GM19397 (cell line): ENCODE results near the gene ADCY4.
"Not testable (repeated sequence)": the region's sequence is repeated elsewhere in the genome, so short reads cannot be mapped to it uniquely, and the experiment has no call there.

Experiments
- ATAC-seq: cut with Tn5 transposase; IDR thresholded peaks from one replicate; pipeline ENCODE4 v1.9.1; 2021; ENCODE audit warnings: mild to moderate bottlenecking, moderate library complexity; ENCODE audit not compliant: unreplicated experiment

ADCY4 gene

GRCh38 chr14:24340606-24341005, 5.7 kb upstream of the ADCY4 start:
- no peak for ATAC-seq

GRCh38 chr14:24339284-24340151, 4.6 kb upstream of the ADCY4 start, which contains the start of gene RIPK3:
TSS of gene RIPK3 (minus strand) at chr14:24339991. CDS start at chr14:24339826, 165 bp downstream.
- peak; percentile 84 for ATAC-seq

GRCh38 chr14:24338843-24339242, 4.0 kb upstream of the ADCY4 start:
- no peak for ATAC-seq

- ATAC-seq: no peak
These were observed 2.9 kb upstream of the ADCY4 start for GRCh38 chr14:24337824-24338175.

- no peak for ATAC-seq
These were observed 2.4 kb upstream of the ADCY4 start for GRCh38 chr14:24337144-24337823.

- ATAC-seq: no peak
These were observed 745 bp upstream of the ADCY4 start for GRCh38 chr14:24335461-24336171.

GRCh38 chr14:24332268-24332993, 2.4 kb downstream of the ADCY4 start:
- ATAC-seq: peak; percentile 84

GRCh38 chr14:24331731-24332267, 3.1 kb downstream of the ADCY4 start:
- ATAC-seq: no peak

GRCh38 chr14:24330973-24331674, 3.7 kb downstream of the ADCY4 start:
- ATAC-seq: no peak

GRCh38 chr14:24329736-24330135, 5.1 kb downstream of the ADCY4 start:
- no peak for ATAC-seq

GRCh38 chr14:24329073-24329663, 5.7 kb downstream of the ADCY4 start:
- ATAC-seq: no peak

GRCh38 chr14:24327914-24328313, 7.0 kb downstream of the ADCY4 start:
- not testable (repeated sequence) for ATAC-seq

- no peak for ATAC-seq
These were observed 7.6 kb downstream of the ADCY4 start for GRCh38 chr14:24327303-24327702.

GRCh38 chr14:24325963-24326362, 8.9 kb downstream of the ADCY4 start:
- no peak for ATAC-seq

GRCh38 chr14:24325041-24325530, 9.8 kb downstream of the ADCY4 start:
- no peak for ATAC-seq

GRCh38 chr14:24324024-24324423, 10.8 kb downstream of the ADCY4 start:
- ATAC-seq: no peak

GRCh38 chr14:24323341-24323740, 11.5 kb downstream of the ADCY4 start:
- ATAC-seq: no peak

- ATAC-seq: no peak
These were observed 12.2 kb downstream of the ADCY4 start for GRCh38 chr14:24322672-24323071.

GRCh38 chr14:24321212-24321975, 13.5 kb downstream of the ADCY4 start:
- no peak for ATAC-seq
